Measurements from ENCODE around the gene SPATS2L. TPM values are rescaled to one million over a fixed set of nuclear protein-coding genes. Genes with fewer than 3 reads are reported as not detected.

SPATS2L gene
- total RNA-seq, 4 donors from 2014 or later, result 68.1 to 115 (median 94.9) TPM

GRCh38 chr2:200484934-200485333 lies 178.4 kb downstream of the SPATS2L start:
- DNase-seq (ENCODE audit: low spot score) (no peak), ATAC-seq (ENCODE audit: low FRiP score) (no peak)
- TF ChIP-seq CTCF (IDR thresholded peaks at IDR 0.05), result no peak

GRCh38 chr2:200486529-200486928 lies 180.0 kb downstream of the SPATS2L start:
- DNase-seq (ENCODE audit: low spot score) (no peak), ATAC-seq (ENCODE audit: low FRiP score) (no peak)
- TF ChIP-seq CTCF (IDR thresholded peaks at IDR 0.05), result no peak

GRCh38 chr2:200488169-200488568 lies 181.7 kb downstream of the SPATS2L start:
- no peak for DNase-seq (ENCODE audit: low spot score)
- no peak for TF ChIP-seq CTCF (IDR thresholded peaks at IDR 0.05)
- no peak for ATAC-seq (ENCODE audit: low FRiP score)

- ATAC-seq (ENCODE audit: low FRiP score), result no peak
- DNase-seq (ENCODE audit: low spot score), result no peak
- TF ChIP-seq CTCF (IDR thresholded peaks at IDR 0.05), result no peak
Measured at GRCh38 chr2:200490001-200490400, 183.5 kb downstream of the SPATS2L start.

GRCh38 chr2:200492656-200493055 lies 186.2 kb downstream of the SPATS2L start:
- no peak for TF ChIP-seq CTCF (IDR thresholded peaks at IDR 0.05)

GRCh38 chr2:200494048-200494447 lies 187.6 kb downstream of the SPATS2L start:
- no peak for ATAC-seq (ENCODE audit: low FRiP score)
- no peak for TF ChIP-seq CTCF (IDR thresholded peaks at IDR 0.05)
- no peak for DNase-seq (ENCODE audit: low spot score)

More at GRCh38 chr2:200492656-200493055, 186.2 kb downstream of the SPATS2L start:
- no peak for ATAC-seq (ENCODE audit: low FRiP score)
- DNase-seq (ENCODE audit: low spot score), result no peak

- no peak for TF ChIP-seq CTCF (IDR thresholded peaks at IDR 0.05)
- no peak for DNase-seq (ENCODE audit: low spot score)
- ATAC-seq (ENCODE audit: low FRiP score), result no peak
Measured at GRCh38 chr2:200496696-200497095, 190.2 kb downstream of the SPATS2L start.
